ENCODE data around the gene SGCD.

Gene SGCD

DNA sequence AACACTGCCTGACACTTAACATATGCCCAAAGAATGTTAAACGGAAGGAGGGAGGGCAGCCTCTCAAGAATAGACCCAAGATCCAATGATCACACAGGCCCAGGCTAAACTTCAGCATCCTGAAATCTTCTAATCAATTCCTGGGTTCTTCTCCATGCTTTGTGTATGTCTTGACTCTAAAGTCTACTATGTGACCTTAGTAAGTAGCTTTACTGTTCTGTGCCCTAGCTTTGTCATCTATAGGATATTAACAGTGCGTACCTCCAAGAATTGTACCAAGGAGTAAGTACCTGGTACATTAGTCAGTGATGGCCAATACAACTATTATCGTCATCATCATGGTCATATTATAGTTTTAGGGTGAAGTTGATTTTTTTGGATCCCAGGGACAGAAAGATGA is 96.6 kb downstream of the SGCD start:
- peaks cover 3% of the 10 kb centered on the region; the same call in 1 of the 2 replicates for H3K4me1 ChIP-seq (ENCODE audit: control insufficient read depth, insufficient read depth, low read length)
- H3K9me3 ChIP-seq (ENCODE audit: control insufficient read depth, insufficient read depth, low read length), result no peaks in the 10 kb centered on the region
- H3K27me3 ChIP-seq (ENCODE audit: control insufficient read depth, insufficient read depth, low read length), result no peaks in the 10 kb centered on the region
- DNase-seq (ENCODE audit: low read depth, low spot score), result no peak
- H3K36me3 ChIP-seq (ENCODE audit: control insufficient read depth, insufficient read depth, low read length), result no peaks in the 10 kb centered on the region
- no peak overlapping the region for H3K4me3 ChIP-seq (ENCODE audit: low read length)
- WGBS (ENCODE audit: insufficient coverage, insufficient read length), result no CpG with 5 or more reads among the region's 3 CpGs
- no peak overlapping the region for H3K27ac ChIP-seq (ENCODE audit: low read length)

DNA sequence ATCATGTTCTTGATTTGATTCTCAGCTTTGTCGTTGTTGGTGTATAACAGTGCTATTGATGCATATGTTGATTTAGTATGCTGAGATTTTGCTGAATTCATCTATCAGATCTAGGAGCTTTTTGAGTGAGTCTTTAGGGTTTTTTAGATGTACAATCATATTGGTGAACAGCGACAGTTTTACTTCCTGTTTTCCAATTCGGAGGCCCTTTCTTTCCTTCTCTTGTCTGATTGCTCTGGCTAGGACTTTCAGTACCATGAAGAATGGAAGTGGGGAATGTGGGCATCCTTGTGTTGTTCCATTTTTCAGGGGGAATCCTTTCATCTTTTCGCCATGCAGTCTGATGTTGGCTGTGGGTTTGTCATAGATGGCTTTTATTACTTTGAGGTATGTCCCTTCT is 100.4 kb downstream of the SGCD start:
- no peak for DNase-seq (ENCODE audit: low read depth, low spot score)
- Histone ChIP-seq H3K36me3 (ENCODE audit: control insufficient read depth, insufficient read depth, low read length) (no peaks in the 10 kb centered on the region), H3K4me3 (ENCODE audit: low read length) (no peak overlapping the region), H3K9me3 (ENCODE audit: control insufficient read depth, insufficient read depth, low read length) (no peaks in the 10 kb centered on the region), H3K4me1 (ENCODE audit: control insufficient read depth, insufficient read depth, low read length) (no peaks in the 10 kb centered on the region), H3K27ac (ENCODE audit: low read length) (no peak overlapping the region), H3K27me3 (ENCODE audit: control insufficient read depth, insufficient read depth, low read length) (no peaks in the 10 kb centered on the region)
- no CpG with 5 or more reads among the region's 4 CpGs for WGBS (ENCODE audit: insufficient coverage, insufficient read length)

DNA sequence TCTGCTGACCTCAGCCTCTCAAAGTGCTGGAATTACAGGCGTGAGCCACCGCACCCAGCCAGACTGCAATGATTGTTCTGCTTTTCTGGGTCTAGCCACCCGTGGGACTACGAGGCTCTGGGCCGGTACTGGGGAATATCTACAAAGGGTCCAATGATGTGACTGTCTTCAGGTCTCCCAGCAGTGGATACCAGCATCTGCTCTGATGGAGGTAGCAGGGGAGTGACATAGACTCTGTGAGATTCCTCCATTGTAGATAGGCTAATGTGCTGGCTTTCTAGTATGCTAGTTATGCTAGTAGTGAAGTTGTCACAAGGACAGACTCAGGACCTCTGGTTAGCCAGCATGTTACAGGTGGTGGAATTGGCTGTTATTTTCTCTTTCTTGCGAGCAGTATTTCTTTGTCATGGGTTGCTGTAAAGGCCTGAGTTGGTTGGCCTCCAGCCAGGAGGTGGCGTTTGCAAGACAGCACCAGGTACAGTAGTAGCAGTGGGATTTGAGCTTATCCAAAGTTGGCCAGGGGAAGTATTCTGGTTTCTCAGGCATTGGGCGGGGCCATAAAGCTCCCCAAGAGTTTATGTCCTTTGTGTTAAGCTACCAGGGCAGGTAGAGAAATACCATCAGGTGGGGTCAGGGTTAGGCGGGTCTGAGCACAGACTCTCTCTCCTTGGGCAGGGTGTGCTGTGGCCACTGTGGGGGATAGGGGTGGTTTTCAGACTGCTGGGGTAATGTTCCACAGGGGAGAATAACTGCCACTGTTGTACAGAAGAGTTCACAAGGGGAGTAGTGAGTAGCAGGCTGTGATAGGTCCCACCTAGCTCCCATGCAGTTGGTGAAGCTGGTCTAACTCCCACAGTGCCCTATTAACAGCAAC is 105.2 kb downstream of the SGCD start:
- WGBS (ENCODE audit: insufficient coverage, insufficient read length), result no CpG with 5 or more reads among the region's 9 CpGs
- no peak overlapping the region for H3K4me3 ChIP-seq (ENCODE audit: low read length)

DNA sequence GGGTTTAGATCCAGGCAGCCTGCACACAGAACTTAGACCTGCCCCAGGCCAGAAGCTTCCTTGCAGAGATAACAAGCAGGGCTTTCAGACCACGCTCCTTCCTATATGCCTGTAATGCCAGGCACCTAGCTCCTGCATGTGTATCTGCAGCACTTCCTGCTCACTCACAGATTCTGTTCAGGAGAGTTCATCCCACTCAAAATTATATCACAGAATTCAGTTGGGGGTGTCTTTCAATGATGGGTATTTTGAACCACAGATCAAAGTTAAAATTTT is 105.8 kb downstream of the SGCD start:
- Histone ChIP-seq H3K27me3 (ENCODE audit: control insufficient read depth, insufficient read depth, low read length) (no peaks in the 10 kb centered on the region), H3K4me3 (ENCODE audit: low read length) (no peak overlapping the region), H3K27ac (ENCODE audit: low read length) (no peak overlapping the region), H3K9me3 (ENCODE audit: control insufficient read depth, insufficient read depth, low read length) (no peaks in the 10 kb centered on the region), H3K36me3 (ENCODE audit: control insufficient read depth, insufficient read depth, low read length) (no peaks in the 10 kb centered on the region), H3K4me1 (ENCODE audit: control insufficient read depth, insufficient read depth, low read length) (no peaks in the 10 kb centered on the region)
- DNase-seq (ENCODE audit: low read depth, low spot score), result no peak
- no CpG with 5 or more reads among the region's 1 CpG for WGBS (ENCODE audit: insufficient coverage, insufficient read length)

More for the DNA sequence above, 105.2 kb downstream of the SGCD start:
- no peak for DNase-seq (ENCODE audit: low read depth, low spot score)
- Histone ChIP-seq H3K36me3 (ENCODE audit: control insufficient read depth, insufficient read depth, low read length) (no peaks in the 10 kb centered on the region), H3K27ac (ENCODE audit: low read length) (no peak overlapping the region), H3K9me3 (ENCODE audit: control insufficient read depth, insufficient read depth, low read length) (no peaks in the 10 kb centered on the region), H3K4me1 (ENCODE audit: control insufficient read depth, insufficient read depth, low read length) (no peaks in the 10 kb centered on the region), H3K27me3 (ENCODE audit: control insufficient read depth, insufficient read depth, low read length) (no peaks in the 10 kb centered on the region)

DNA sequence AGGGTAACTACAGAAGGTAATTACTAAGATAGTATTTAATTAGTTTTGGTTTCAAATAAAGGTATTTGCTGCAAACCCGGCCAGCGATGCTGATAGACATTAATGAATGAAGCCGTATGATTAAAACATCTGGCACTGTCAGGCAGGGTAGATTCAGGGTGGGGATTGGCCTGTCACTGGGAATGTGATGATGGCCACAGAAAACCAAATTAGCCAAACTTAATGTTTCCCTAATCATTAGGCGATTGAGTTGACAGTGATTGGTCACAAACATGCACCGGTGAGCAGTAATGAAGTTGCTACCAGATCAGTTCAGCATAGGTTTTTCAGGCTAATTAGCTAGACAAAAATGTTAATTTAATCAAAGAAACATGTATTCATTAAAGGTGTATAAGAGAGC is 107.5 kb downstream of the SGCD start:
- no peak for DNase-seq (ENCODE audit: low read depth, low spot score)
- WGBS (ENCODE audit: insufficient coverage, insufficient read length), result no CpG with 5 or more reads among the region's 5 CpGs
- H3K27ac ChIP-seq (ENCODE audit: low read length), result no peak overlapping the region
- H3K4me1 ChIP-seq (ENCODE audit: control insufficient read depth, insufficient read depth, low read length), result no peaks in the 10 kb centered on the region
- H3K9me3 ChIP-seq (ENCODE audit: control insufficient read depth, insufficient read depth, low read length), result no peaks in the 10 kb centered on the region
- H3K27me3 ChIP-seq (ENCODE audit: control insufficient read depth, insufficient read depth, low read length), result no peaks in the 10 kb centered on the region
- H3K4me3 ChIP-seq (ENCODE audit: low read length), result no peak overlapping the region
- H3K36me3 ChIP-seq (ENCODE audit: control insufficient read depth, insufficient read depth, low read length), result no peaks in the 10 kb centered on the region

DNA sequence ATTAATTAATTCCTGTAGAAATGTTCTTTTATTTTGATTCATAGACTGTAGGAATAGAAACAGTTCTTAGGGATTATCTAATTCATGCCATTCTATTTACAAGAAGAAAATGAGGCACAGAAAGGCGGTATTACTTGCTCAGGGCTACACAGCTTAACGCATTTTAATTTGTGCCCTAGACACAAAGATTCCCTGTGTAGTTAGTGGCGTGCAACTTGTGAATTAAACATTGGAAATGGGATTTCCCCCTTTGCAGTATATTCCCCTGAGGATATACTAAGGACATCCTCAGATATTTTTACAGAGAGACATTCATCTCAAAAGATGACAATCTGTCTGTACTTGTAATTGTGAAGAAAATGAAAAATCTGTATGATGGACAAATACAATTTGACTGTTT is 108.1 kb downstream of the SGCD start:
- Histone ChIP-seq H3K9me3 (ENCODE audit: control insufficient read depth, insufficient read depth, low read length) (no peaks in the 10 kb centered on the region), H3K36me3 (ENCODE audit: control insufficient read depth, insufficient read depth, low read length) (no peaks in the 10 kb centered on the region), H3K4me1 (ENCODE audit: control insufficient read depth, insufficient read depth, low read length) (no peaks in the 10 kb centered on the region), H3K4me3 (ENCODE audit: low read length) (no peak overlapping the region), H3K27ac (ENCODE audit: low read length) (no peak overlapping the region), H3K27me3 (ENCODE audit: control insufficient read depth, insufficient read depth, low read length) (no peaks in the 10 kb centered on the region)
- WGBS (ENCODE audit: insufficient coverage, insufficient read length), result no CpG with 5 or more reads among the region's 3 CpGs
- DNase-seq (ENCODE audit: low read depth, low spot score), result no peak

DNA sequence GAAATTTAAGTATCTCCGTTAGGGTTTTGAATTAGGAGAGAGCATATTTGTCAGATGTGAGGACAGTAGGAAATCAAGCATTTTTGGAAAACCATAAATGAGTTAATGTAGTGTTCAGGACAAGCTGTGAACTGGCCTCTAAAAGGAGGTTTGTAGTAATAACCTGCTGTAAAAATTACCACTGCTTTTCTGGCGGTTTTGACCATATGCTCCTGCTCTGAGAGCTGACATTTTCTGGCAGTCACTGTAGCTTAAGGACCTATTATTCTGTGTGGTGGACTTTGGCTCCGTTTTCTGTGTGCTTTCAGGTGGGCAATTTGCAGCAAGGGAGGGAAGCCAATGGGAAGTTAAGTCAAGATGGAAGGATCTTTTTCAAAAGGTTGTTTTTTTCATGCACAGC is 111.1 kb downstream of the SGCD start:
- WGBS (ENCODE audit: insufficient coverage, insufficient read length), result no CpG with 5 or more reads among the region's 3 CpGs

DNA sequence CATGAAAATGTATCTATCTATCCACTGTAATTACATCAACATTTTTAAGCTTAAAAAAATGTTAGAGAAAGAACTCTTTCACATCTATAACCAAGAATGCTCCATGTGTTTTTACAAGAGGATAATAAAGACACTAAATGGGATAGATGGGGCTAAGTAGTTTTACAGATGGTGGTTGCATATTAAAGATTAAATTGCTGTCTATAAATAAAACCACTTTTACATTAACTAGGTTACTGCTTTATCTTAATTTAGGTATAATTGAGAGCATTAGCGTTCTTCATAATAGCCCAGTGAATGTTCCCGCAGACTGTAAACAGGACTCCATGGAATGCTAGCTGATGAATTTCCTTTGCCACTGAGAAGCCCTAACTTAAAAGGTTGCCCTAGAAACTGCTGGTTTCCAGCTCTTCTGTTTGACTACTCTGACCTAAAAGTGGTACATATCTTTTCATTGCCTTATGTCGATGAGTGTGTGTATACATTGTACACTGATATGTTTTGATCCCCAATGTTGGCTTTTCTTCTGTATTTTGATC is 117.9 kb downstream of the SGCD start:
- H3K9me3 ChIP-seq (ENCODE audit: control insufficient read depth, insufficient read depth, low read length), result no peaks in the 10 kb centered on the region
- H3K27ac ChIP-seq (ENCODE audit: low read length), result no peak overlapping the region
- peaks cover 2% of the 10 kb centered on the region; the same call in 1 of the 2 replicates for H3K4me1 ChIP-seq (ENCODE audit: control insufficient read depth, insufficient read depth, low read length)
- no peak for DNase-seq (ENCODE audit: low read depth, low spot score)
- H3K4me3 ChIP-seq (ENCODE audit: low read length), result no peak overlapping the region
- WGBS (ENCODE audit: insufficient coverage, insufficient read length), result no CpG with 5 or more reads among the region's 3 CpGs
- no peaks in the 10 kb centered on the region for H3K36me3 ChIP-seq (ENCODE audit: control insufficient read depth, insufficient read depth, low read length)
- no peaks in the 10 kb centered on the region for H3K27me3 ChIP-seq (ENCODE audit: control insufficient read depth, insufficient read depth, low read length)

More for the DNA sequence above, 111.1 kb downstream of the SGCD start:
- H3K9me3 ChIP-seq (ENCODE audit: control insufficient read depth, insufficient read depth, low read length), result no peaks in the 10 kb centered on the region
- no peaks in the 10 kb centered on the region for H3K4me1 ChIP-seq (ENCODE audit: control insufficient read depth, insufficient read depth, low read length)
- H3K36me3 ChIP-seq (ENCODE audit: control insufficient read depth, insufficient read depth, low read length), result no peaks in the 10 kb centered on the region
- no peak overlapping the region for H3K4me3 ChIP-seq (ENCODE audit: low read length)
- DNase-seq (ENCODE audit: low read depth, low spot score), result no peak
- H3K27me3 ChIP-seq (ENCODE audit: control insufficient read depth, insufficient read depth, low read length), result no peaks in the 10 kb centered on the region
- no peak overlapping the region for H3K27ac ChIP-seq (ENCODE audit: low read length)

DNA sequence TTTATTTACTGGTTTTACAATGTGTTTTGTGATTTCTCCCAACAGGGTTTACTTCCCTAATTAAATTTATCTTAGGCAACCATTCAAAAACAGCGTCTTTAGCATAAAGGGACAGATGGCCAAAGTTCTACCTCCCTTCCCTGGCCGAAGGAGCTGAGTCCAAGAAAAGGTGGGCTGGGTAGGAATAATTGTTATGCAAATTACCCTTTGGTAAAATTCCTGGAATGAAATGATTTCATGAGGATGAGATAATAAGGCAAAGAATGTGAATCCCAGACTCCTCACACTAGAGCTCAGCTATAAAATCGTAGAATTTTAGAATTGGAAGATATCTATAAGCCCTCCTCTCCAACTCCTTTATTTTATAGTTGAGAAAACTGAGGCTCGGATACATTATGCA is 119.6 kb downstream of the SGCD start:
- peaks cover 4% of the 10 kb centered on the region; the same call in 1 of the 2 replicates for H3K4me1 ChIP-seq (ENCODE audit: control insufficient read depth, insufficient read depth, low read length)
- no CpG with 5 or more reads among the region's 4 CpGs for WGBS (ENCODE audit: insufficient coverage, insufficient read length)
- H3K27ac ChIP-seq (ENCODE audit: low read length), result no peak overlapping the region

DNA sequence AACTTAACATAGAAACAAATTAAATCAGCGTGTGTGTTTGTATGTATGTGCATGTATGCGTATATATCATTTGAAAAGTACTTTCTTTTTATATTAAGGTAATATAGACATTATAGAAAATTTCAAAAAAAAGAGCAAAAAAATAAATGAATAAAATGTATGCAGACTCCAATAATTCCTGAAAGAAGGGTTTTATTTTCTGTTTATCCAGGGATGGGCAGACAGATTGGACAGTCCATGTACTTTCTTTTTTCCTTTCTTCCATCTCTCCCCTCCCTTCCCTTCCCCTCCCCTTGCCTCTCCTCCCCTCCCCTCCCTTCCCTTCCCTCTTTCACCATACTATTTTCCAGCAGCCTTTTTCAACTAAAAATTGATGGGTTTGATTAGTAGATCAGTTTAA is 123.8 kb downstream of the SGCD start:
- H3K9me3 ChIP-seq (ENCODE audit: control insufficient read depth, insufficient read depth, low read length), result no peaks in the 10 kb centered on the region
- H3K4me3 ChIP-seq (ENCODE audit: low read length), result no peak overlapping the region
- no peaks in the 10 kb centered on the region for H3K27me3 ChIP-seq (ENCODE audit: control insufficient read depth, insufficient read depth, low read length)
- H3K4me1 ChIP-seq (ENCODE audit: control insufficient read depth, insufficient read depth, low read length), result peaks cover 2% of the 10 kb centered on the region; the same call in 1 of the 2 replicates
- H3K36me3 ChIP-seq (ENCODE audit: control insufficient read depth, insufficient read depth, low read length), result no peaks in the 10 kb centered on the region
- DNase-seq (ENCODE audit: low read depth, low spot score), result no peak
- no peak overlapping the region for H3K27ac ChIP-seq (ENCODE audit: low read length)
- WGBS (ENCODE audit: insufficient coverage, insufficient read length), result no CpG with 5 or more reads among the region's 2 CpGs

More for the DNA sequence above, 119.6 kb downstream of the SGCD start:
- Histone ChIP-seq H3K27me3 (ENCODE audit: control insufficient read depth, insufficient read depth, low read length) (no peaks in the 10 kb centered on the region), H3K4me3 (ENCODE audit: low read length) (no peak overlapping the region), H3K9me3 (ENCODE audit: control insufficient read depth, insufficient read depth, low read length) (no peaks in the 10 kb centered on the region), H3K36me3 (ENCODE audit: control insufficient read depth, insufficient read depth, low read length) (no peaks in the 10 kb centered on the region)
- no peak for DNase-seq (ENCODE audit: low read depth, low spot score)

DNA sequence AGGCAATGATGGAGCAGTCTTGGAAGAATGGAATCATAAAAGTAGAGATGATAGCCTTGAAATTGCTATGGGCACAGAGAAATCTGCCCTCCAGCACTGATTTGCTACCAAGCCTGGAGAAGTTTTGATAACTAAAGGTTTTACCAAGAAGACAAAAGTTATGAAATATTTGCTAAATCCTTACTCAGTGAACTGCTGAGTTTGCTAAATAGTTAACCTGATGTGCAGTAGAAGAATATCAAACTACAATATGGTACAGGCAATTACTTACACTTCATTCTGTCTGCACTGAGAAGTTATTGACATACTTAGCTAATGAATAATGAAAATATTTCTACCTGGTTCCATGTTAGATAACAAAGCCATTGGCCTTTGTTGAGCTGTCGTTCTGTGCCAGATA is 124.5 kb downstream of the SGCD start:
- Histone ChIP-seq H3K9me3 (ENCODE audit: control insufficient read depth, insufficient read depth, low read length) (no peaks in the 10 kb centered on the region), H3K27ac (ENCODE audit: low read length) (no peak overlapping the region), H3K4me3 (ENCODE audit: low read length) (no peak overlapping the region), H3K4me1 (ENCODE audit: control insufficient read depth, insufficient read depth, low read length) (peaks cover 2% of the 10 kb centered on the region; the same call in 1 of the 2 replicates), H3K36me3 (ENCODE audit: control insufficient read depth, insufficient read depth, low read length) (no peaks in the 10 kb centered on the region), H3K27me3 (ENCODE audit: control insufficient read depth, insufficient read depth, low read length) (no peaks in the 10 kb centered on the region)
- no peak for DNase-seq (ENCODE audit: low read depth, low spot score)
- WGBS (ENCODE audit: insufficient coverage, insufficient read length), result no CpG with 5 or more reads among the region's 1 CpG

Measured in iPS DF 6.9 (cell line).